ENCODE data around the gene CHRDL1.
"Not testable (repeated sequence)": the region's sequence is repeated elsewhere in the genome, so short reads cannot be mapped to it uniquely, and the experiment has no call there.

DNA sequence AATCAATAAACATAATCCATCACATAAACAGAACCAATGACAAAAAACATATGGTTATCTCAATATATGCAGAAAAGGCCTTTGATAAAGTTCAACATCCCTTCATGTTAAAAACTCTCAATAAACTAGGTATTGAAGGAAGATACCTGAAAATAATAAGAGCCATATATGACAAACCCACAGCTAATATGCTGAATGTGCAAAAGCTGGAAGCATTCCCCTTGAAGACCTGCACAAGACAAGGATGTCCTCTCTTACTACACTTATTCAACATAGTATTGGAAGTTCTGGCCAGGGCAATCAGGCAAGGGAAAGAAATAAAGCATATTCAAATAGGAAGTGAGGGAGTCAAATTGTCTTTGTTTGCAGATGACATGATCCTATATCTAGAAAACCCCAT is 141.3 kb downstream of the CHRDL1 start:
- TF ChIP-seq, protein P1, sequence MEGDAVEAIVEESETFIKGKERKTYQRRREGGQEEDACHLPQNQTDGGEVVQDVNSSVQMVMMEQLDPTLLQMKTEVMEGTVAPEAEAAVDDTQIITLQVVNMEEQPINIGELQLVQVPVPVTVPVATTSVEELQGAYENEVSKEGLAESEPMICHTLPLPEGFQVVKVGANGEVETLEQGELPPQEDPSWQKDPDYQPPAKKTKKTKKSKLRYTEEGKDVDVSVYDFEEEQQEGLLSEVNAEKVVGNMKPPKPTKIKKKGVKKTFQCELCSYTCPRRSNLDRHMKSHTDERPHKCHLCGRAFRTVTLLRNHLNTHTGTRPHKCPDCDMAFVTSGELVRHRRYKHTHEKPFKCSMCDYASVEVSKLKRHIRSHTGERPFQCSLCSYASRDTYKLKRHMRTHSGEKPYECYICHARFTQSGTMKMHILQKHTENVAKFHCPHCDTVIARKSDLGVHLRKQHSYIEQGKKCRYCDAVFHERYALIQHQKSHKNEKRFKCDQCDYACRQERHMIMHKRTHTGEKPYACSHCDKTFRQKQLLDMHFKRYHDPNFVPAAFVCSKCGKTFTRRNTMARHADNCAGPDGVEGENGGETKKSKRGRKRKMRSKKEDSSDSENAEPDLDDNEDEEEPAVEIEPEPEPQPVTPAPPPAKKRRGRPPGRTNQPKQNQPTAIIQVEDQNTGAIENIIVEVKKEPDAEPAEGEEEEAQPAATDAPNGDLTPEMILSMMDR (IDR thresholded peaks at IDR 0.05), result not testable (repeated sequence)
- not testable (repeated sequence) for TF ChIP-seq EZH2phosphoT487 (IDR thresholded peaks at IDR 0.05)
